GM18868 (cell line): ENCODE data around the gene VPS37B.

Experiments used
- ATAC-seq: cut with Tn5 transposase; IDR thresholded peaks from one replicate; pipeline ENCODE4 v1.9.1; 2021; ENCODE audit warnings: mild to moderate bottlenecking, moderate library complexity; ENCODE audit not compliant: unreplicated experiment

Gene VPS37B

GRCh38 chr12:122867691-122868461 is 28.0 kb downstream of the VPS37B start:
- no peak for ATAC-seq

- no peak for ATAC-seq
Observed at GRCh38 chr12:122866950-122867607, 28.8 kb downstream of the VPS37B start.

GRCh38 chr12:122866379-122866778 is 29.5 kb downstream of the VPS37B start:
- ATAC-seq, result no peak

- no peak for ATAC-seq
Observed at GRCh38 chr12:122865268-122866231, 30.4 kb downstream of the VPS37B start.

GRCh38 chr12:122864894-122865253 is 31.1 kb downstream of the VPS37B start:
- ATAC-seq, result no peak

GRCh38 chr12:122862872-122863701 is 32.8 kb downstream of the VPS37B start:
- ATAC-seq, result no peak

- no peak for ATAC-seq
Observed at GRCh38 chr12:122862110-122862634, 33.8 kb downstream of the VPS37B start.

- no peak for ATAC-seq
Observed at GRCh38 chr12:122861587-122861970, 34.3 kb downstream of the VPS37B start.

- no peak for ATAC-seq
Observed at GRCh38 chr12:122860854-122861586, 34.9 kb downstream of the VPS37B start.

GRCh38 chr12:122860040-122860853 is 35.7 kb downstream of the VPS37B start:
- ATAC-seq, result no peak

- no peak for ATAC-seq
Observed at GRCh38 chr12:122859303-122860039, 36.5 kb downstream of the VPS37B start.

- ATAC-seq, result no peak
Observed at GRCh38 chr12:122858591-122859302, 37.2 kb downstream of the VPS37B start.

GRCh38 chr12:122858171-122858570 is 37.8 kb downstream of the VPS37B start:
- no peak for ATAC-seq

GRCh38 chr12:122856999-122857671 is 38.8 kb downstream of the VPS37B start:
- no peak for ATAC-seq

- ATAC-seq, result no peak
Observed at GRCh38 chr12:122855928-122856831, 39.7 kb downstream of the VPS37B start.
